WTC11 (cell line): ENCODE results near the gene SLC2A4RG. TPM values are rescaled to one million over a fixed set of nuclear protein-coding genes. Genes with fewer than 3 reads are reported as not detected.

Source experiments
- ATAC-seq: fragments of 200-7000 bp; cut with Tn5 transposase; 2 replicates; pipeline ENCODE4 v1.10.0; 2021; ENCODE audit warnings: mild to moderate bottlenecking, moderate library complexity
- CTCF ChIA-PET: fragments of 300-600 bp; sonication (Branson Sonifier 250); formaldehyde crosslinking; loops from one replicate; lab custom pipeline; 2021; ENCODE audit warnings: antibody characterized with exemption; lab: Charles Lee
- POLR2A ChIA-PET: fragments of 350-600 bp; sonication (Branson Sonifier 250); formaldehyde crosslinking; loops from one replicate; lab custom pipeline; 2021; ENCODE audit warnings: antibody characterized with exemption; lab: Charles Lee
- DNase-seq: peaks from one replicate; pipeline ENCODE4 v3.0.0; 2021; ENCODE audit warnings: low spot score
- H3K27ac Mint-ChIP-seq: 2 replicates; pipeline ENCODE4 v1.8.0; 2021; ENCODE audit warnings: mixed read lengths
- H3K27me3 Mint-ChIP-seq: 2 replicates; pipeline ENCODE4 v1.8.0; 2021; ENCODE audit warnings: low read depth, mild to moderate bottlenecking, moderate library complexity, mixed read lengths
- H3K36me3 Mint-ChIP-seq: 2 replicates; pipeline ENCODE4 v1.8.0; 2021; ENCODE audit warnings: mixed read lengths
- H3K4me1 Mint-ChIP-seq: 2 replicates; pipeline ENCODE4 v1.8.0; 2022; ENCODE audit warnings: mixed read lengths
- H3K4me3 Mint-ChIP-seq: 2 replicates; pipeline ENCODE4 v1.8.0; 2021; ENCODE audit warnings: mild to moderate bottlenecking, moderate library complexity, mixed read lengths
- H3K9me3 Mint-ChIP-seq: 2 replicates; pipeline ENCODE4 v1.8.0; 2021; ENCODE audit warnings: mixed read lengths
- ATF3 ChIP-seq: sonication (generic); formaldehyde crosslinking; conservative IDR thresholded peaks from 2 replicates; pipeline ENCODE4 v1.8.1; 2022; ENCODE audit warnings: mild to moderate bottlenecking, missing genetic modification reagents
- CREM ChIP-seq: sonication (generic); formaldehyde crosslinking; IDR thresholded peaks from 2 replicates; pipeline ENCODE4 v1.8.1; 2022; ENCODE audit warnings: mild to moderate bottlenecking, missing genetic modification reagents, moderate library complexity
- E2F4 ChIP-seq: sonication (generic); formaldehyde crosslinking; IDR thresholded peaks from 2 replicates; pipeline ENCODE4 v1.8.1; 2022; ENCODE audit warnings: low read depth, mild to moderate bottlenecking, moderate library complexity, missing genetic modification reagents, borderline replicate concordance
- E2F5 ChIP-seq: sonication (generic); formaldehyde crosslinking; IDR thresholded peaks from 2 replicates; pipeline ENCODE4 v1.8.1; 2022; ENCODE audit warnings: mild to moderate bottlenecking, moderate library complexity, missing genetic modification reagents
- ERG ChIP-seq: fragments of 250-450 bp; sonication (Bioruptor Pico); IDR thresholded peaks from 2 replicates; pipeline ENCODE4 v1.8.0; 2021; ENCODE audit warnings: mild to moderate bottlenecking
- ESRRA ChIP-seq: sonication (generic); formaldehyde crosslinking; IDR thresholded peaks from 2 replicates; pipeline ENCODE4 v1.8.1; 2022; ENCODE audit warnings: mild to moderate bottlenecking, missing genetic modification reagents, borderline replicate concordance
- ETV6 ChIP-seq: sonication (generic); formaldehyde crosslinking; IDR thresholded peaks from 2 replicates; pipeline ENCODE4 v1.8.1; 2022; ENCODE audit warnings: mild to moderate bottlenecking, missing genetic modification reagents
- FOXJ3 ChIP-seq: sonication (generic); formaldehyde crosslinking; IDR thresholded peaks from 2 replicates; pipeline ENCODE4 v1.9.0; 2021; ENCODE audit warnings: missing genetic modification reagents, mild to moderate bottlenecking, borderline replicate concordance
- GRHL2 ChIP-seq: fragments of 250-450 bp; sonication (Bioruptor Pico); IDR thresholded peaks from 2 replicates; pipeline ENCODE4 v1.8.0; 2022; ENCODE audit warnings: mild to moderate bottlenecking, moderate library complexity; ENCODE audit not compliant: insufficient replicate concordance, severe bottlenecking
- IRF2 ChIP-seq: sonication (generic); formaldehyde crosslinking; IDR thresholded peaks from 2 replicates; pipeline ENCODE4 v1.8.0; 2022; ENCODE audit warnings: low read depth, missing genetic modification reagents, borderline replicate concordance
- MYBL2 ChIP-seq: sonication (generic); formaldehyde crosslinking; IDR thresholded peaks from 2 replicates; pipeline ENCODE4 v1.8.1; 2023; ENCODE audit warnings: mild to moderate bottlenecking, moderate library complexity, missing genetic modification reagents
- SMAD3 ChIP-seq: sonication (generic); formaldehyde crosslinking; IDR thresholded peaks from 2 replicates; pipeline ENCODE4 v1.8.0; 2022; ENCODE audit warnings: missing genetic modification reagents, mild to moderate bottlenecking, borderline replicate concordance
- SMAD4 ChIP-seq: sonication (generic); formaldehyde crosslinking; IDR thresholded peaks from 2 replicates; pipeline ENCODE4 v1.8.0; 2022; ENCODE audit warnings: mild to moderate bottlenecking, missing genetic modification reagents
- SP1 ChIP-seq: sonication (generic); formaldehyde crosslinking; conservative IDR thresholded peaks from 2 replicates; pipeline ENCODE4 v1.8.1; 2022; ENCODE audit warnings: missing genetic modification reagents
- TEAD4 ChIP-seq: sonication (generic); formaldehyde crosslinking; IDR thresholded peaks from 2 replicates; pipeline ENCODE4 v1.8.0; 2022; ENCODE audit warnings: mild to moderate bottlenecking, missing genetic modification reagents
- USF1 ChIP-seq: sonication (generic); formaldehyde crosslinking; IDR thresholded peaks from 2 replicates; pipeline ENCODE4 v1.8.0; 2022; ENCODE audit warnings: mild to moderate bottlenecking, missing genetic modification reagents
- ZNF416 ChIP-seq: fragments of 250-450 bp; sonication (Bioruptor Pico); IDR thresholded peaks from 2 replicates; pipeline ENCODE4 v1.9.0; 2021; ENCODE audit warnings: mild to moderate bottlenecking, inconsistent platforms
- ZNF425 ChIP-seq: fragments of 250-450 bp; sonication (Bioruptor Pico); conservative IDR thresholded peaks from 2 replicates; pipeline ENCODE4 v1.9.0; 2021; ENCODE audit warnings: mild to moderate bottlenecking
- ZNF532 ChIP-seq: fragments of 250-450 bp; sonication (Bioruptor Pico); IDR thresholded peaks from 2 replicates; pipeline ENCODE4 v1.9.0; 2021; ENCODE audit warnings: mild to moderate bottlenecking, borderline replicate concordance
- total RNA-seq: library from RNA; stranded (reverse); gene quantifications from 3 replicates; pipeline ENCODE4 v1.2.3, GENCODE V29; 2021

SLC2A4RG gene
- total RNA-seq, 1 experiment from 2014 or later, result 43.3 TPM

GRCh38 chr20:63766695-63767426, 27.3 kb downstream of the SLC2A4RG start:
- ATAC-seq (no peak), DNase-seq (no peak)
- no peaks in the 10 kb centered on the region for H3K4me1 Mint-ChIP-seq
- H3K27me3 Mint-ChIP-seq, result no peaks in the 10 kb centered on the region
- ChIA-PET POLR2A (interaction anchor here (0.5 kb wide), 1 partner anchor 132 kb away, joined by 6 read pairs; no protein-coding TSS in a partner anchor), CTCF (interaction anchor here (0.8 to 5.2 kb wide), 3 partner anchors 8 to 229 kb away, joined by 3 to 24 read pairs (median 5); no protein-coding TSS in a partner anchor)
- H3K36me3 Mint-ChIP-seq, result 0 out of 2 replicates have a peak, but pooled peaks cover 2% of the 10 kb centered on the region
- H3K4me3 Mint-ChIP-seq, result no peak overlapping the region
- H3K27ac Mint-ChIP-seq, result no peak overlapping the region
- no peaks in the 10 kb centered on the region for H3K9me3 Mint-ChIP-seq
- TF ChIP-seq IRF2 (CRISPR knock-in tag), result no peak
- TF ChIP-seq ZNF532 (CRISPR knock-in tag), result no peak
- TF ChIP-seq USF1 (CRISPR knock-in tag), result no peak
- no peak for TF ChIP-seq FOXJ3 (CRISPR knock-in tag)
- no peak for TF ChIP-seq E2F5 (CRISPR knock-in tag)
- TF ChIP-seq MYBL2, result no peak
- TF ChIP-seq SP1 (CRISPR knock-in tag), result no peak
- TF ChIP-seq SMAD3 (CRISPR knock-in tag), result no peak
- TF ChIP-seq SMAD4 (CRISPR knock-in tag), result no peak
- TF ChIP-seq E2F4 (CRISPR knock-in tag), result no peak
- TF ChIP-seq ZNF416 (CRISPR knock-in tag), result no peak
- TF ChIP-seq ESRRA (CRISPR knock-in tag), result no peak
- TF ChIP-seq ATF3 (CRISPR knock-in tag), result no peak
- TF ChIP-seq CREM (CRISPR knock-in tag), result no peak
- TF ChIP-seq TEAD4 (CRISPR knock-in tag), result no peak
- TF ChIP-seq, all 79 proteins: peak for 0

- ATAC-seq (no peak), DNase-seq (no peak)
- no peaks in the 10 kb centered on the region for H3K4me1 Mint-ChIP-seq
- 0 out of 2 replicates have a peak, but pooled peaks cover 2% of the 10 kb centered on the region for H3K36me3 Mint-ChIP-seq
- H3K4me3 Mint-ChIP-seq, result no peak overlapping the region
- POLR2A ChIA-PET, result no interaction called here
- CTCF ChIA-PET, result interaction anchor here (1.0 to 5.2 kb wide), 2 partner anchors 8 to 38 kb away, joined by 3 to 24 read pairs; no protein-coding TSS in a partner anchor
- H3K9me3 Mint-ChIP-seq, result no peaks in the 10 kb centered on the region
- H3K27me3 Mint-ChIP-seq, result no peaks in the 10 kb centered on the region
- H3K27ac Mint-ChIP-seq, result no peak overlapping the region
- TF ChIP-seq ERG, result no peak
- TF ChIP-seq ETV6 (CRISPR knock-in tag), result no peak
- TF ChIP-seq ZNF425 (CRISPR knock-in tag), result no peak
- no peak for TF ChIP-seq TEAD4 (CRISPR knock-in tag)
- no peak for TF ChIP-seq GRHL2 (CRISPR knock-in tag)
Observed at GRCh38 chr20:63767456-63767855, 27.9 kb downstream of the SLC2A4RG start.
